GM18519 (cell line): Measurements from ENCODE around the gene ARMC2.
"Not testable (repeated sequence)": the region's sequence is repeated elsewhere in the genome, so short reads cannot be mapped to it uniquely, and the experiment has no call there.

Experiments used
- ATAC-seq: cut with Tn5 transposase; IDR thresholded peaks from one replicate; pipeline ENCODE4 v1.9.1; 2021; ENCODE audit warnings: mild to moderate bottlenecking, moderate library complexity; ENCODE audit not compliant: unreplicated experiment, low FRiP score

ARMC2 gene

DNA sequence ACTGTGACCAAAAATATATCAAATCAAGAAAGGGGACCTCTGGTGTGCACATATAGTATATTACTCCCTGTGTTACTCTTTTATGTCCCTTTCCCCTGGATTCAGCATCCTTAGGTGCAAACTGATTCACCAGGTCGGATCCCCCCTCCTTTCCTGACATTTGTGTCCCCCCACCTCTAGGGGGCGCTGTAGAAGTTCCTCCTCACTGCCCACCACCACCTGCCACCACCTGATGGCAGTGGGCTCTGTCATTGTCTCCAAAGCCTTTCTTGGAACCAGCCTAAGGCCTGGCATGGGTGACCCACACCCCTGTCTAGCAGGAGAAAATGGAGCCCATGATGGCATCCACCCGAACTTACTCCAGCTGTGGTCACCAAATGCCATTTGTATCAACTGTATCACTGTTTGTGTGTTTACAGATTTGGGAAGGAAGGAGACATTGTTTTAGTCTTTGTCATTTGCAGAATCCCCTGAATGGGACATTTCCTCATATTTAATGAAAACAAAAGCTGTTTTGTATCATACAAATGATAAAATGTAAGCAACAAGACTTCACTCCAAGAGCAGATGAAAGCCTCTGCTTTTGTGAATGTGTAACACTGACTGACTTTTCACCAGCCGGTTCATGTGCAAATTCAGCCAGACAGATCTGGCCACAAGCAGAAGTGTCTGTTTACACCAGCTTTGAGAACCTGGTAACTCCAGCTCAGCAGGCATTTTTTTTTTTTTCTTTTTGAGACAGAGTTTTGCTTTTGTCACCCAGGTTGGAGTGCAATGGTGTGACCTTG is 66.2 kb downstream of the ARMC2 start:
- no peak for ATAC-seq

DNA sequence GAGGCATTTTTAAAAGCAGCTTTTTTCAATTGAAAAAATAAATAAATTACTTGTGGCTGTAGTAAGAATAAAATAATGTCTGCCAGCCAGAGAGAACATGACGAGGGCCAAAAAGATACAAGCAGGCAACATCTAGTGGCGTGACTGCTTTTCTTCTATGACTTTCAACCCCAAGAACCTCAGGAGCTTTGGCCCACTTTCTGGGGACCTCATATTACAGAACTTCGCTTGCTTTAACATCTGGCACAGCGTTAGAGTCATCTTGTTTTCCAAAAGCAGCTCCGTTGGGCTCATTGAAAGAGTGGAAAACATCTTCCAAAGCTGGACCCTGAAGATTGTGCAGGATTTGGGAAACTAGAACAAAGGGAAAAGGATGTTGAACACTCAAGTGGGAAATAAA is 67.0 kb downstream of the ARMC2 start:
- ATAC-seq = no peak

- ATAC-seq = no peak
These were observed 67.9 kb downstream of the ARMC2 start for GRCh38 chr6:108916026-108916686.

DNA sequence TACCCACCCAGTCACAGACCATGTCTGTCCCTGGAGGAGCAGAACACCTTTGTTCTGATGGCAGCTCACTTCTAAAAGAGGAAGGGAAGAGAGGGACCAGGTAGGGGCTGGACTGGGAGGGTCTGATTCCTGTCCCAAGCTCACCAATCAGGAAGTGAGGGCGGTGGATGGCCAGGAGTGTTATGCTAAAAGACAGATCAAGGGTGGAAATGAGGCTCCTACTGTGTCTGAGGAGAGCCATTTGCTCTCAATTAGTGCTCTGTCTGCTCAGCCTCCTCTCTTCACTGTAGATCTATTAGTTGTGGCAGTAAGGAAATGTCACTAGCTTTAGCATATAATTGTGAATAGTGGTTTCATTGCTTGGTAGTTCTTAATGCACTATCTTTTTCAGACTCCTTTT is 72.5 kb downstream of the ARMC2 start:
- no peak for ATAC-seq

GRCh38 chr6:108921547-108922361 is 73.5 kb downstream of the ARMC2 start:
- no peak for ATAC-seq

DNA sequence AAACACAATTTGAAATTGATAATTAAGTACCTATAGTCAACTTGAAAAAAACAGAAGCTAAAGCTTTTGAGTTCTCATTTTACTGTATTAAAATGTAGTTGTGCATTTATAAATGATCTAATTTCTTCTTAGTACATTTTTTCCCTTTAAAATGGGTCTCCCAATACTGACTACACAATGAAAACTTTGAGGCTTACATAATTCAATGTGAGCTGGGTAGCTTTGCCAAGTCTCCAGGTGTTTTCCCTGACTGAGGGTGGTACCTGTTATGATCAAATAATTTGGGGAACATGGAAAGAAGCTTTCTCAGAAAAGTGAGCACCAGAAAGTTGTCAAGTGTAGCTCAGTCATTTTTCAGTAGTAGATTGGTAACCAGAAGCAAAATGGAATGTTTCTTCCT is 74.3 kb downstream of the ARMC2 start:
- no peak for ATAC-seq

DNA sequence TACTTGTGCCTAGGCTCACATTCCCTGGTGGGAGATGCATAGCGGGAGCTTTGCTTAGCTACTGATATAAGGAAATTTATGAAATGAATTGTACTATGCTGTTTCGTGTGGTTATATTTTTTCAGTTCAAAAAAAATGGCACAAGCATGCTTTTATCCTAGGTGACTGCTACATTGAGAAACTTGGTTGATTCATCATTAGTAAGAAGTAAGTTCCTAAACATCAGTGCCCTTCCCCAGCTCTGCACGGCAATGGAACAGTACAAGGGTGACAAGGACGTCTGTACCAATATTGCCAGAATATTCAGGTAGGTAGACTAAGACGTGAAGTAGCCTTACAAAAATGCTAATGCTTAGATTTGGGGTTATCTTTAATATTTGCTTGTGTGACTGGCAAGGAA is 79.7 kb downstream of the ARMC2 start:
- no peak for ATAC-seq

- ATAC-seq = no peak
These were observed 80.4 kb downstream of the ARMC2 start for GRCh38 chr6:108928650-108929049.

DNA sequence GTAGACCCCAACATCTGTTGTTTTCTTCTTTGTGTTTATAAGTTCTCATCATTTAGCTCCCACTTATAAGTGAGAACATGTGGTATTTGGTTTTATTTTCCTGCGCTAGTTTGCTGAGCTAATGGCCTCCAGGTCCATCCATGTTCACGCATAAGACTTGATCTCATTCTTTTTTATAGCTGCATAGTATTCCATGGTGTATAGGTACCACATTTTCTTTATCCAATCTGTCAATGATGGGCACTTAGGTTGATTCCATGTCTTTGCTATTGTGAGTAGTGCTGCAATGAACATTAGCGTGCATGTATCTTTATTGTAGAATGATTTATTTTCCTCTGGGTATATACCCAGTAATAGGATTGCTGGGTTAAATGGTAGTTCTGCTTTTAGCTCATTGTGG is 82.9 kb downstream of the ARMC2 start:
- not testable (repeated sequence) for ATAC-seq

DNA sequence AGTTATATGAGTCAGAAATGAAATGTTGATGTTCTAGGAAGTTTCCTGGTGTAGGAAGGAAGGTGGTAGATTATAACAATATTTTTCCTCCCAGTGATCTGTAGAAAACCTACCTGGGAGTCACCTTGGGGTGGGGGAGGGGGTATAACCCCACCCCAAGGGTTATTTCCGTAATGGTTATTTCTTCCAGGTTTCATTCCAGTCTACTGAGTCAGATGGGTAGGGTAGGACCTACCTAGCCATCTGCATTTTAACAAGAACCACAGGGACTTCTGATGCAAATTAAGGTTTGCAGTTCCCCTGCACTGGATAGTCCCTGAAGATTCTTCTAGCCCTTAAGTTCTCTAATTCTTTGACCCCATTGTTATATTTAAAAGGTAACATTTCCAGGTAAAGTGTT is 88.9 kb downstream of the ARMC2 start:
- no peak for ATAC-seq

GRCh38 chr6:108940741-108941140 is 92.5 kb downstream of the ARMC2 start:
- ATAC-seq = no peak

DNA sequence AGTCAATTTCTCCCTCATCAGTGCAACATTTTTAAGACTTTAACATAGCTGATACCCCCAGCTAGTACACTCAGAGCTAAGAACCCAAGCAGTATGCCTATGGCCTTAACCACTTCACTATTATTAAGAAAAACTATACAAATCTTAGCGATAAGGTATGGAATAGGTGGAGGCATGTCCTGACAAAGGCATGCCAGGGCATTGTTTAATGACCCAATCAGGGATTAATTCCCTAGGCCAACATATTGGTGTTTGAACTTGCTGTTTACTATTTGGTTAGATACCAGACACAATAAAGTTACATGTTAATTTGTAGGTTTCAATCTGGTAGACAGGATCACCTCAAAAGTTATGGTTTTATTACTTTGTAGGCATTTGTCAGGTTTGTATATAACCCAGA is 93.1 kb downstream of the ARMC2 start:
- no peak for ATAC-seq

DNA sequence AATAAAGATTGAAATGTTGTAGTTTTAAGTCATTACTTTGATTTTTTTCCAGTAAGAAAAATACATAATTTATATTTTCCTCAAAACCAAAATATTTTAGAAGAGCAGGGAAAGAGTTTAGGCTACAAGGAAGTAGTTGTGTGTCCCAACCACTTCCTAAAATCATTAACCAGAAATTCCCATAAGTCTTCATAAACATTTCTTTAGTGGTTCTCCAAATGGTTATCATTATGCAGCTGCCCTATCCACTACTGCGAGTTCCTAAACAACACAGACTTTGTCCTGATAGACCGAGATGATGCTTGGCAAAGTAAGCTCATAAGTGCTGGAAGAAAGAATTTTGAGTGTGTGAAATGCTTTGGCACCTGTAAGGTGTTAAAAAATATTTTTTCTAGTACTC is 93.6 kb downstream of the ARMC2 start:
- ATAC-seq = no peak

GRCh38 chr6:108942556-108943492 is 94.6 kb downstream of the ARMC2 start:
- ATAC-seq = no peak

GRCh38 chr6:108944071-108944470 is 95.8 kb downstream of the ARMC2 start:
- no peak for ATAC-seq

DNA sequence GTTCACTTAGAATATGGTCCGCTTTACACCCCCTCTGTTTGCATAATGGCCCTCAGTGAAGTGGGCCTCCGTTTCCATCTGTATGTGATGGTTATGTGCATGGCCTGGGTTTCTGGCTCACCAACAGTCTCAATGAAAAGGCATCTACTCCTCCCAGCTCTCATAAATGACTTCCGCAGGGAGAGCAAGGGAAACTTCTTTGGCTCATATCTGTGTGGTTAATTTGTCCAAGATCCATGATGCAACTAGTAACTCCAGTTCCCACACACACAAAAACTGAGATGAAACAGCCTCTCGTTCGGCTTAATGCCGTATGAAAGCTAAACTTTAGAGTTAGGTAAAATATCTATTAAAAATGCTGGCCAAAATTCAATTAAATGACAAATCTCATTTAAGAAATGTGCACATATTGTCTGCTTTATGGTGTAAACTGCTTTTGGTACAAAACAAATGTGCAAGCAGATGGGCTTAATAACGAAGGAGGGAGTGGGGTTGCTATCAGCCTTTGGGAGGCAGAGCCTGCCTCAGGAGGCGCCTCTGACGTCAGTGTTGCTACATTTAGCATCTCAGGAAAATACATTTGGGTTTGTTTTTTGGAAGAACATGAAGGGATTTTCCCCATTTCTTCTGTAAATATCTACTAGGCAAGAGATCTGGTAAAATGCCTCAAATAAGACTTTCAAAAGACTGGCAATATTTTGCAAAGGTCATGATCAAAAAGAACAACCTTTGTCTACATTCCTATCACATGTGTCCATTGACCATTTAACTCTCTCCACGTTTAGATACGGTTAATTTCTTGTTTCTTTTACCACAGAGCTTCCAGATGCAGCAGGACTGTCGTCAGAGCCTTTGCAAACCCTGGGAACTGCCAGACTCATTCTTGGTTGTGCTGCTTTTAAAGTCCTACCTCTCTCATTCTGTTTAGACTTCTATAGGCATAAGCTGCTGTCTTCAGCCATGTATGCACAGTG is 96.8 kb downstream of the ARMC2 start:
- no peak for ATAC-seq

GRCh38 chr6:108945681-108946159 is 97.5 kb downstream of the ARMC2 start:
- no peak for ATAC-seq

DNA sequence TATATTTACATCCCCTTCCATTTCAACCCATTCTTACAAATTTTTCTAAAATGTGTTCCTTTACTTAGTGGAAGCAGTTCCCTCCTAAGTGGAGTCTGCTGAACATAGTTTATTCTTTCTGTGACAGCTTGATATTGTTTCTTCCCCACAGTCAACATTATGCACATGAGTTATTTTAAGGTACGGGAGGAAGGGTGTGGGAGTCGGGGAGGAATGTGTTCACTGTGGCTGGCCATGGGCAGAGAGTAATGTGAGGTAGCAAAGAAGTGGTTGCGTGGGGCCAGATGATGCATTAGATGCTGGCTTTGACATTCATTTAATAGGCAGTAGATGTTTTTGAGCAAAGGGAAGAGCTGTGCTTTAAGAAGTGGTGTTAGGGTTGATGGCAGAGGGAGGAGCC is 98.5 kb downstream of the ARMC2 start:
- ATAC-seq = no peak
